GM06990 (cell line): ENCODE measurements around the gene TNS1.

Source experiments
- DNase-seq: peaks from one replicate; pipeline ENCODE4 v3.0.0-alpha.2; 2011; ENCODE audit not compliant: insufficient read length; ENCODE audit errors: extremely low read depth
- H3K27me3 ChIP-seq: replicated peaks from 2 replicates; pipeline ENCODE4 v1.6.0; 2011; ENCODE audit warnings: low read length; ENCODE audit not compliant: control insufficient read depth, insufficient read depth
- H3K36me3 ChIP-seq: 2 replicates; pipeline ENCODE4 v1.5.1; 2011; ENCODE audit warnings: low read length; ENCODE audit not compliant: control insufficient read depth, insufficient read depth
- H3K4me3 ChIP-seq: replicated peaks from 2 replicates; pipeline ENCODE4 v1.5.1; 2011; ENCODE audit warnings: low read depth, mild to moderate bottlenecking, control low read depth, low read length
- TF ChIP-seq, protein P1 (sequence below): IDR thresholded peaks from 2 replicates; pipeline ENCODE4 v1.5.1; 2011; ENCODE audit warnings: low read length, control low read depth, mild to moderate bottlenecking, inconsistent platforms; ENCODE audit not compliant: insufficient read depth, poor library complexity, severe bottlenecking

The TNS1 gene

DNA sequence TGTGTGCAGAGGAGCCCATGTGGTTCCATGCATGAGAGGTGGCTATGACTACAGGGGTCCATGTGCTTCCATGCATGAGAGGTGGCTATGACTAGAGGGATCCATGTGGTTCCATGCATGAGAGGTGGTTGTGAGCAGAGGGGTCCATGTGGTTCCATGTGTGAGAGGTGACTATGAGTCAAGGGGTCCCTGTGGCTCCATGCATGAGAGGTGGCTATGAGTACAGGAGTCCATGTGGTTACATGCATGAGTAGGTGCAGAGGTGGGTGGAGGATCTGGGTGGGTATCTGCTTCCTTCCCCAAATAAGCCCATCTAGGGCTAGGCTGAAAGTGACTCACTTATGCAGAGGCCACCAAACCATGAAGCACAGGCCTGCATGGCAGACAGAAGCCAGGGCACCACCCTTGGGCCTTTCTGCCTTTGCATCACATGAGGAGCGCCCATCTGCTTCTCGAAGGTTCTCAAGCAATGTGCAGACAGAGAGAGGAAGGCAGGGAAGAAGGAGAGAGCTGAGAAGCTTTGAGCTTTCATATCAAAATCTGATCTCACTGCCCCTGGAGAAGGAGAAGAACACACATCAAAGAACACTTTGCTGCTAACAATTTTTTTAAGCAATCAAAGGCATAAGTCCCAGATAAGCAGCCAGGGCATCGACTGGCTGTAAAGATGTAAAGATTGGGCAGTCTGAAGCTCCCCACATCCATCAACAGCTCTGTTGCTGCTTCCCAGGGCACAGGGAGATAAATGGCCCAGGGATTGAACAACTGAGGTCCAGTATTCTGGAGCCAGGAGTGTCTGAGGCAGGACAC is 137.6 kb downstream of the TNS1 start:
- no peak overlapping the region for H3K4me3 ChIP-seq
- H3K36me3 ChIP-seq, result no peaks in the 10 kb centered on the region
- peak; percentile 44 for DNase-seq
- peaks cover 2% of the 10 kb centered on the region; the same call in 1 of the 2 replicates for H3K27me3 ChIP-seq
- TF ChIP-seq, protein P1, sequence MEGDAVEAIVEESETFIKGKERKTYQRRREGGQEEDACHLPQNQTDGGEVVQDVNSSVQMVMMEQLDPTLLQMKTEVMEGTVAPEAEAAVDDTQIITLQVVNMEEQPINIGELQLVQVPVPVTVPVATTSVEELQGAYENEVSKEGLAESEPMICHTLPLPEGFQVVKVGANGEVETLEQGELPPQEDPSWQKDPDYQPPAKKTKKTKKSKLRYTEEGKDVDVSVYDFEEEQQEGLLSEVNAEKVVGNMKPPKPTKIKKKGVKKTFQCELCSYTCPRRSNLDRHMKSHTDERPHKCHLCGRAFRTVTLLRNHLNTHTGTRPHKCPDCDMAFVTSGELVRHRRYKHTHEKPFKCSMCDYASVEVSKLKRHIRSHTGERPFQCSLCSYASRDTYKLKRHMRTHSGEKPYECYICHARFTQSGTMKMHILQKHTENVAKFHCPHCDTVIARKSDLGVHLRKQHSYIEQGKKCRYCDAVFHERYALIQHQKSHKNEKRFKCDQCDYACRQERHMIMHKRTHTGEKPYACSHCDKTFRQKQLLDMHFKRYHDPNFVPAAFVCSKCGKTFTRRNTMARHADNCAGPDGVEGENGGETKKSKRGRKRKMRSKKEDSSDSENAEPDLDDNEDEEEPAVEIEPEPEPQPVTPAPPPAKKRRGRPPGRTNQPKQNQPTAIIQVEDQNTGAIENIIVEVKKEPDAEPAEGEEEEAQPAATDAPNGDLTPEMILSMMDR, result no peak

DNA sequence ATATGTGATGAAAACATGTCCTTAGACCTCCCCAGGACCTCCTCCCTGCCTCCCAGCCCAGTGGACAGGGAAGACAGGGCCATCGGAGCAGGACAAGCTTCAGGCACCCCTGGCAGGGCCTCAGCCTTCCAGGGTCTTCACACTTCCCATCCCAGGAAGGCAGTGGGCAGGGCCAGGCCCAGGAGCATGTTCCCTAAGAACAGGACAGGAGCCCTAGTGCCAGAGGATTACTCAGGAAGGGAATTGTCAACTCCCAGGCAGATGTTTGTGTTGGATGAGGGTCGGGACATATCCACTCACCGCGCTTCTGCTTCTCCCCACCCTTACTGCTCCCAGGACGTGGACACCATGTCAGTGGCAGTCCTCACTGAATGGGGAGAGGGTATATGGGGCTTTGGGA is 138.9 kb downstream of the TNS1 start:
- DNase-seq, result no peak
- TF ChIP-seq, protein P1, result no peak
- Histone ChIP-seq H3K36me3 (no peaks in the 10 kb centered on the region), H3K4me3 (no peak overlapping the region), H3K27me3 (peaks cover 2% of the 10 kb centered on the region; the same call in 1 of the 2 replicates)

- no peak overlapping the region for H3K4me3 ChIP-seq
- H3K36me3 ChIP-seq, result no peaks in the 10 kb centered on the region
- no peak for DNase-seq
- TF ChIP-seq, protein P1, result no peak
- peaks cover 2% of the 10 kb centered on the region for H3K27me3 ChIP-seq
Observed at GRCh38 chr2:217861334-217861877, 141.4 kb downstream of the TNS1 start.

DNA sequence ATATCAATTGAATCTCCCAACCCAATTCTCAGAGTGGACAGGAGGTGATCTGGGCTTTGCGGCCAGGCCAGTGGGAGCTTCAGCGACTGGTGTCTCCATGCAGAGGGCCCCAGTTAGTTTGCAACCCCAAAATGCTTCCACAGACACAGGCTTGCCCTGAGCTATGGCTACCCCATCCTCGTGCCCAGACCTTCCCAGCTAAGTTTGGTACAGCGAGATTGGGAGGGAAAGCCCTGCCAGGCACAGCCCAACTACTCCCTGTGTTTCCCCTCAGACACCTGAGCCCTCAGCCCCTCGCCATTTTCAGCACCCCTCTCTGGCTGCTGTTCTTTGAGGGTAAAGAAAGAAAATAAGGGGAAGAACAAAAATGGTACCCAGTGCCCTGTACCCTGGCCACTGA is 142.9 kb downstream of the TNS1 start:
- DNase-seq, result no peak
- no peak overlapping the region for H3K4me3 ChIP-seq
- TF ChIP-seq, protein P1, result no peak
- H3K36me3 ChIP-seq, result no peaks in the 10 kb centered on the region
- peaks cover 2% of the 10 kb centered on the region for H3K27me3 ChIP-seq

DNA sequence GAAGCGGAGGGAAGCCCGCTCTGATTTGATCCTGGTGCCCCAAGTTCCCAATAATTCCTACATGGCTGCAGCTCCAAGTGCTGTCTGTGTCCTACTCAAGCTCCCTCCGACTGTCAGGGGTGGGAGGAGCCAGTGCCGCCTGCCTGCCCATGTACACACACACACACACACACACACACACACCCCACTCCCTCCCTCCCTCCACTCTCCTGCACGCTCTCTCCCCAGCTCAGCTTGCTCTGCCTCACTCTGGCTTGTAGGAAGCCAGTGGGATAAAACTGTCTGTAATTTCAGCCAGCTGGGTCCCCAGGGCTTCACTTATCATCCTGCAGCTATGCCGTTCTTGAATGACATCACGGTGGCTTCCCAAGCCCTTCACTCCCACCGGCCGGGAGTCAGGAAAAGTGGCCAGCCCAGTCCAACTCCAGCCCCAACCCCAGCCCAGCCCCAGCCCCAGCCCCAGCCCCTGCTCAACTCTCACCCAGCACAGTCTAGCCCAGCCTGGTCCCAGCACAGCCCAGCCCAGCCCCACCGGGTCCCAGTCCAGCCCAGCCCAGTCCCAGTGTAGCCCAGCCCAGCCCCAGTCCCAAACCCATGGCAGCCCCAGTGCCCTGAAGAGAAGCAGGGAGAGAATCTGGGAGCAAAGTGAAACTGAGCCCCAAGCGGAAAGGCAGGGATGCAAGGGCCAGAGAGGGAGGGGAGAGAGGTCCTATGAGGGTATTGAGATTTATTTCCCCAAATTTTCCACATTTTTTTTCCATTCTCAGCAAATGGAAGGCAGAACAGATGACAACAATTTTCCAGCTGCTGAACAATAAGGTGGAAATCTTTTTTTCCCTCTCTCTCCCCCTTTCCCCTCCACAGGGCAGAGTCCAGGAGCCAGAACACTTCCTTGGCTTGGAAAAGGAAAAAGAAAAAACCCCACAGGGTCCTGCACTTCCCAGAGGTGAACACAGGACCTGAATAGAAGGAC is 144.0 kb downstream of the TNS1 start:
- TF ChIP-seq, protein P1, result no peak
- Histone ChIP-seq H3K4me3 (no peak overlapping the region), H3K27me3 (peaks cover 2% of the 10 kb centered on the region), H3K36me3 (no peaks in the 10 kb centered on the region)
- no peak for DNase-seq
